PC-9 (cell line): ENCODE results near the gene MITF.

ENCODE experiments used
- EZH2 ChIP-seq: fragments of 200-600 bp; sonication (generic); IDR thresholded peaks from 2 replicates; pipeline ENCODE4 v1.8.0; 2017; ENCODE audit warnings: antibody characterized with exemption, low read depth
- TF ChIP-seq, protein P1 (sequence below): fragments of 200-600 bp; sonication (generic); conservative IDR thresholded peaks from 2 replicates; pipeline ENCODE4 v1.6.1; 2017; ENCODE audit warnings: mixed run types, antibody characterized with exemption, mild to moderate bottlenecking, moderate library complexity

DNA sequence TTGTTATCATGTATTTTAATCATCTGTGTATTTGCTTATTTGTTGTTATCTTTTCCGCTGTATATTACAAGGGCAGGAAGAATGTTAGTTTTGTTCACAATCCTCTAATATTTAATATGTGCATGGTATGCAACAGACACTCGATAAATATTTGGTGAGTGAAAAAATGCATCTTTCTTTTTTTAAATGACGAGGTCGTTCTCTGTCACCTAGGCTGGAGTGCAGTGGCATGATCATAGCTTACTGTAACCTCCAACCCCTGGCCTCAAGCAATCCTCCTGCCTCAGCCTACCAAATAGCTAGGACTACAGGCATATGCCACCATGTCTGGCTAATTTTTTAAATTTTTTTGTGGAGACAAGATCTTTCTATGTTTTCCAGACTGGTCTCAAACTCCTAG lies 66.2 kb downstream of the MITF start:
- TF ChIP-seq, protein P1, sequence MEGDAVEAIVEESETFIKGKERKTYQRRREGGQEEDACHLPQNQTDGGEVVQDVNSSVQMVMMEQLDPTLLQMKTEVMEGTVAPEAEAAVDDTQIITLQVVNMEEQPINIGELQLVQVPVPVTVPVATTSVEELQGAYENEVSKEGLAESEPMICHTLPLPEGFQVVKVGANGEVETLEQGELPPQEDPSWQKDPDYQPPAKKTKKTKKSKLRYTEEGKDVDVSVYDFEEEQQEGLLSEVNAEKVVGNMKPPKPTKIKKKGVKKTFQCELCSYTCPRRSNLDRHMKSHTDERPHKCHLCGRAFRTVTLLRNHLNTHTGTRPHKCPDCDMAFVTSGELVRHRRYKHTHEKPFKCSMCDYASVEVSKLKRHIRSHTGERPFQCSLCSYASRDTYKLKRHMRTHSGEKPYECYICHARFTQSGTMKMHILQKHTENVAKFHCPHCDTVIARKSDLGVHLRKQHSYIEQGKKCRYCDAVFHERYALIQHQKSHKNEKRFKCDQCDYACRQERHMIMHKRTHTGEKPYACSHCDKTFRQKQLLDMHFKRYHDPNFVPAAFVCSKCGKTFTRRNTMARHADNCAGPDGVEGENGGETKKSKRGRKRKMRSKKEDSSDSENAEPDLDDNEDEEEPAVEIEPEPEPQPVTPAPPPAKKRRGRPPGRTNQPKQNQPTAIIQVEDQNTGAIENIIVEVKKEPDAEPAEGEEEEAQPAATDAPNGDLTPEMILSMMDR: no peak
- no peak for TF ChIP-seq EZH2
